HG02610 (cell line): ENCODE measurements around the gene EDNRA.
A peak's percentile ranks its signal among the peaks of the same experiment; 100 is the strongest.

Experiments used
- ATAC-seq: cut with Tn5 transposase; IDR thresholded peaks from one replicate; pipeline ENCODE4 v1.9.1; 2021; ENCODE audit warnings: mild to moderate bottlenecking, moderate library complexity; ENCODE audit not compliant: unreplicated experiment

EDNRA gene

GRCh38 chr4:147535124-147535523, 54.2 kb downstream of the EDNRA start:
- ATAC-seq: no peak

GRCh38 chr4:147538711-147539110, 57.8 kb downstream of the EDNRA start:
- no peak for ATAC-seq

GRCh38 chr4:147539959-147540358, 59.1 kb downstream of the EDNRA start:
- no peak for ATAC-seq

GRCh38 chr4:147542229-147542990, 61.5 kb downstream of the EDNRA start:
- ATAC-seq: no peak

- no peak for ATAC-seq
Measured at GRCh38 chr4:147543034-147543433, 62.1 kb downstream of the EDNRA start.

GRCh38 chr4:147546349-147546748, 65.5 kb downstream of the EDNRA start:
- no peak for ATAC-seq

- peak; percentile 67 for ATAC-seq
Measured at GRCh38 chr4:147547314-147548056, 66.6 kb downstream of the EDNRA start.

- no peak for ATAC-seq
Measured at GRCh38 chr4:147548256-147548655, 67.4 kb downstream of the EDNRA start.

GRCh38 chr4:147550626-147551246, 69.8 kb downstream of the EDNRA start:
- ATAC-seq: peak; percentile 73

- ATAC-seq: no peak
Measured at GRCh38 chr4:147560625-147561024, 79.7 kb downstream of the EDNRA start.

- ATAC-seq: no peak
Measured at GRCh38 chr4:147566762-147567161, 85.9 kb downstream of the EDNRA start.

- no peak for ATAC-seq
Measured at GRCh38 chr4:147567276-147567675, 86.4 kb downstream of the EDNRA start.

- no peak for ATAC-seq
Measured at GRCh38 chr4:147570616-147571015, 89.7 kb downstream of the EDNRA start.

- no peak for ATAC-seq
Measured at GRCh38 chr4:147571036-147571770, 90.3 kb downstream of the EDNRA start.

- no peak for ATAC-seq
Measured at GRCh38 chr4:147576084-147576483, 95.2 kb downstream of the EDNRA start.

- ATAC-seq: no peak
Measured at GRCh38 chr4:147578051-147578476, 97.2 kb downstream of the EDNRA start.

GRCh38 chr4:147578593-147578992, 97.7 kb downstream of the EDNRA start:
- no peak for ATAC-seq

- ATAC-seq: no peak
Measured at GRCh38 chr4:147580396-147580795, 99.5 kb downstream of the EDNRA start.

- no peak for ATAC-seq
Measured at GRCh38 chr4:147581606-147582350, 100.9 kb downstream of the EDNRA start.

GRCh38 chr4:147582386-147583060, 101.6 kb downstream of the EDNRA start:
- ATAC-seq: no peak
